ENCODE measurements around the gene POLN. TPM values are rescaled to one million over a fixed set of nuclear protein-coding genes. Genes with fewer than 3 reads are reported as not detected.

POLN gene
- total RNA-seq, 2 donors from 2014 or later: 1.3 to 2.8 TPM

GRCh38 chr4:2076908-2077536, 164.9 kb downstream of the POLN start:
- Histone ChIP-seq H3K4me1 (no peaks in the 10 kb centered on the region), H3K27me3 (no peaks in the 10 kb centered on the region), H3K36me3 (no peaks in the 10 kb centered on the region), H3K4me3 (no peak overlapping the region), H3K9me3 (no peaks in the 10 kb centered on the region), H3K27ac (no peak overlapping the region)
- no peak for TF ChIP-seq CTCF (IDR thresholded peaks at IDR 0.05)
- no peak for DNase-seq (ENCODE audit: low spot score)

- DNase-seq (ENCODE audit: low spot score): no peak
- TF ChIP-seq CTCF (IDR thresholded peaks at IDR 0.05): no peak
- H3K27me3 ChIP-seq: no peaks in the 10 kb centered on the region
- H3K27ac ChIP-seq: no peak overlapping the region
- no peak overlapping the region for H3K4me3 ChIP-seq
- no peaks in the 10 kb centered on the region for H3K4me1 ChIP-seq
- no peaks in the 10 kb centered on the region for H3K36me3 ChIP-seq
- H3K9me3 ChIP-seq: no peaks in the 10 kb centered on the region
Measured at GRCh38 chr4:2075987-2076907, 165.7 kb downstream of the POLN start.

- H3K4me3 ChIP-seq: no peak overlapping the region
- no peaks in the 10 kb centered on the region for H3K27me3 ChIP-seq
- no peak for DNase-seq (ENCODE audit: low spot score)
- TF ChIP-seq CTCF (IDR thresholded peaks at IDR 0.05): no peak
- H3K9me3 ChIP-seq: no peaks in the 10 kb centered on the region
- H3K27ac ChIP-seq: no peak overlapping the region
- no peaks in the 10 kb centered on the region for H3K4me1 ChIP-seq
- H3K36me3 ChIP-seq: no peaks in the 10 kb centered on the region
Measured at GRCh38 chr4:2075171-2075986, 166.5 kb downstream of the POLN start.

- Histone ChIP-seq H3K9me3 (no peaks in the 10 kb centered on the region), H3K27ac (no peak overlapping the region), H3K27me3 (no peaks in the 10 kb centered on the region), H3K36me3 (no peaks in the 10 kb centered on the region), H3K4me1 (no peaks in the 10 kb centered on the region), H3K4me3 (no peak overlapping the region)
- TF ChIP-seq CTCF (IDR thresholded peaks at IDR 0.05): no peak
- DNase-seq (ENCODE audit: low spot score): no peak
Measured at GRCh38 chr4:2074588-2074987, 167.3 kb downstream of the POLN start.

- TF ChIP-seq CTCF (IDR thresholded peaks at IDR 0.05): no peak
- no peaks in the 10 kb centered on the region for H3K27me3 ChIP-seq
- DNase-seq (ENCODE audit: low spot score): no peak
- H3K36me3 ChIP-seq: no peaks in the 10 kb centered on the region
- H3K4me3 ChIP-seq: no peak overlapping the region
- H3K9me3 ChIP-seq: no peaks in the 10 kb centered on the region
- no peaks in the 10 kb centered on the region for H3K4me1 ChIP-seq
- H3K27ac ChIP-seq: no peak overlapping the region
Measured at GRCh38 chr4:2073808-2074481, 168.0 kb downstream of the POLN start.
